GM21723 (cell line): Measurements from ENCODE around the gene VAV2.

ENCODE experiments used
- ATAC-seq: cut with Tn5 transposase; IDR thresholded peaks from one replicate; pipeline ENCODE4 v1.9.1; 2021; ENCODE audit warnings: mild to moderate bottlenecking, moderate library complexity; ENCODE audit not compliant: unreplicated experiment

VAV2 gene

GRCh38 chr9:134027561-134027960 lies 35.4 kb upstream of the VAV2 start:
- no peak for ATAC-seq

- ATAC-seq: no peak
Measured at GRCh38 chr9:134026981-134027380, 34.9 kb upstream of the VAV2 start.

- ATAC-seq: no peak
Measured at GRCh38 chr9:134026581-134026980, 34.5 kb upstream of the VAV2 start.

GRCh38 chr9:134025606-134026541 lies 33.8 kb upstream of the VAV2 start:
- peak; percentile 44 for ATAC-seq

- peak; percentile 87 for ATAC-seq
Measured at GRCh38 chr9:134024828-134025605, 32.9 kb upstream of the VAV2 start, which contains the start of gene BRD3OS. TSS of gene BRD3OS (plus strand) at chr9:134025481. CDS start at chr9:134026748, 1,267 bp downstream.

GRCh38 chr9:134024214-134024792 lies 32.2 kb upstream of the VAV2 start:
- no peak for ATAC-seq

GRCh38 chr9:134014946-134015345 lies 22.8 kb upstream of the VAV2 start:
- no peak for ATAC-seq

- no peak for ATAC-seq
Measured at GRCh38 chr9:134011401-134011800, 19.3 kb upstream of the VAV2 start.

- no peak for ATAC-seq
Measured at GRCh38 chr9:134010310-134011173, 18.4 kb upstream of the VAV2 start.

- no peak for ATAC-seq
Measured at GRCh38 chr9:134007571-134007970, 15.4 kb upstream of the VAV2 start.

- ATAC-seq: no peak
Measured at GRCh38 chr9:134007150-134007549, 15.0 kb upstream of the VAV2 start.

- ATAC-seq: no peak
Measured at GRCh38 chr9:134005381-134005780, 13.3 kb upstream of the VAV2 start.

- ATAC-seq: no peak
Measured at GRCh38 chr9:134004881-134005280, 12.8 kb upstream of the VAV2 start.

GRCh38 chr9:134004131-134004873 lies 12.2 kb upstream of the VAV2 start:
- ATAC-seq: no peak

- ATAC-seq: no peak
Measured at GRCh38 chr9:134003237-134003636, 11.1 kb upstream of the VAV2 start.

GRCh38 chr9:134002796-134003195 lies 10.7 kb upstream of the VAV2 start:
- ATAC-seq: no peak

- no peak for ATAC-seq
Measured at GRCh38 chr9:133999851-134000265, 7.7 kb upstream of the VAV2 start.

- ATAC-seq: no peak
Measured at GRCh38 chr9:133998915-133999595, 6.9 kb upstream of the VAV2 start.

GRCh38 chr9:133997584-133997983 lies 5.5 kb upstream of the VAV2 start:
- ATAC-seq: no peak
